B cell (primary cell): Measurements from ENCODE around the gene LYST. TPM values are rescaled to one million over a fixed set of nuclear protein-coding genes. Genes with fewer than 3 reads are reported as not detected.

ENCODE experiments used
- ATAC-seq: fragments of 200-7000 bp; cut with Tn5 transposase; one replicate; pipeline ENCODE4 v1.10.0; 2021; ENCODE audit warnings: low read depth, mild to moderate bottlenecking, moderate number of reproducible peaks, moderate library complexity
- CTCF ChIA-PET: fragments of 350-600 bp; sonication (Branson Sonifier 250); formaldehyde crosslinking; loops from one replicate; lab custom pipeline; 2021; ENCODE audit warnings: antibody characterized with exemption, inconsistent platforms; lab: Charles Lee
- POLR2A ChIA-PET: fragments of 350-600 bp; sonication (Branson Sonifier 250); formaldehyde crosslinking; loops from one replicate; lab custom pipeline; 2021; ENCODE audit warnings: antibody characterized with exemption; lab: Charles Lee
- DNase-seq: peaks from one replicate; pipeline ENCODE4 v3.0.0; 2013
- H2AFZ ChIP-seq: 2 replicates; pipeline ENCODE4 v1.6.1; 2012; ENCODE audit warnings: mild to moderate bottlenecking, low read depth, low read length; ENCODE audit not compliant: insufficient read depth, poor library complexity, severe bottlenecking
- H3K27ac ChIP-seq, 2 donors: 1 replicate in 1 of 2; 2 replicates in 1 of 2; pipeline ENCODE4 v1.5.1; 2012 to 2013; ENCODE audit warnings: low read length in 2 of 2, mild to moderate bottlenecking in 2 of 2, moderate library complexity in 1 of 2
- H3K27me3 ChIP-seq, 4 experiments: fragments of 200-600 bp in 1 of 4; sonication (generic) in 1 of 4; replicated peaks in 1 of 4; 1 replicate in 2 of 4; 2 replicates in 2 of 4; pipeline versions ENCODE4 v1.6.1 to v1.7.0; 2013 to 2016; ENCODE audit warnings: low read length in 3 of 4, mild to moderate bottlenecking in 2 of 4, mixed read lengths in 1 of 4, moderate library complexity in 1 of 4; ENCODE audit not compliant: insufficient read depth in 4 of 4, control insufficient read depth in 3 of 4; ENCODE audit errors: control extremely low read depth in 1 of 4
- H3K36me3 ChIP-seq, 2 experiments: replicated peaks in 1 of 2; 1 replicate in 1 of 2; 2 replicates in 1 of 2; pipeline versions ENCODE4 v1.6.1 to v1.7.1; 2013; ENCODE audit warnings: low read length in 1 of 2; ENCODE audit not compliant: insufficient read depth in 2 of 2, control insufficient read depth in 1 of 2; ENCODE audit errors: control extremely low read depth in 1 of 2, extremely low read depth in 1 of 2
- H3K4me1 ChIP-seq, 2 donors: fragments of 200-600 bp in 1 of 2; sonication (generic) in 1 of 2; 1 replicate in 1 of 2; 2 replicates in 1 of 2; pipeline versions ENCODE4 v1.5.1 to v1.6.1; 2013 to 2017; ENCODE audit warnings: low read length in 2 of 2; ENCODE audit not compliant: control insufficient read depth in 2 of 2, insufficient read depth in 2 of 2
- H3K4me2 ChIP-seq: replicated peaks from 2 replicates; pipeline ENCODE3; 2012; ENCODE audit warnings: mild to moderate bottlenecking, low read depth, low read length; ENCODE audit not compliant: poor library complexity, severe bottlenecking
- H3K4me3 ChIP-seq, 5 experiments: fragments of 200-600 bp in 1 of 5; sonication (generic) in 1 of 5; 1 replicate in 3 of 5; 2 replicates in 2 of 5; pipeline versions ENCODE4 v1.5.1 to v1.7.0; 2011 to 2016; ENCODE audit warnings: low read length in 4 of 5, mild to moderate bottlenecking in 4 of 5, low read depth in 2 of 5, control low read depth in 1 of 5, moderate library complexity in 1 of 5; ENCODE audit not compliant: insufficient read depth in 1 of 5; ENCODE audit errors: control extremely low read depth in 1 of 5, extremely low read depth in 1 of 5
- H3K79me2 ChIP-seq: fragments of 200-600 bp; sonication (generic); one replicate; pipeline ENCODE4 v1.6.0; 2016; ENCODE audit warnings: low read length; ENCODE audit not compliant: control insufficient read depth, insufficient read depth
- H3K9ac ChIP-seq: fragments of 200-600 bp; sonication (generic); 2 replicates; pipeline ENCODE4 v1.6.1; 2017; ENCODE audit warnings: mild to moderate bottlenecking, low read length, moderate library complexity
- H3K9me3 ChIP-seq, 3 donors: one replicate each; pipeline versions ENCODE4 v1.6.1 to v1.7.1; 2013; ENCODE audit warnings: low read length in 2 of 3; ENCODE audit not compliant: control insufficient read depth in 2 of 3, insufficient read depth in 1 of 3; ENCODE audit errors: control extremely low read depth in 1 of 3
- H4K20me1 ChIP-seq: 2 replicates; pipeline ENCODE4 v1.6.0; 2012; ENCODE audit warnings: mild to moderate bottlenecking, low read length; ENCODE audit not compliant: insufficient read depth, control insufficient read depth, poor library complexity, severe bottlenecking
- H3K27ac Mint-ChIP-seq: one replicate; pipeline ENCODE4 v1.8.0; 2021; ENCODE audit warnings: mixed read lengths
- H3K27me3 Mint-ChIP-seq: one replicate; pipeline ENCODE4 v1.8.0; 2021; ENCODE audit warnings: mixed read lengths
- H3K4me1 Mint-ChIP-seq: one replicate; pipeline ENCODE4 v1.8.0; 2021; ENCODE audit warnings: mixed read lengths
- H3K4me3 Mint-ChIP-seq: one replicate; pipeline ENCODE4 v1.8.0; 2021; ENCODE audit warnings: mixed read lengths
- H3K9me3 Mint-ChIP-seq: one replicate; pipeline ENCODE4 v1.8.0; 2022; ENCODE audit warnings: mixed read lengths; ENCODE audit not compliant: insufficient read depth
- CTCF ChIP-seq: fragments of 200-600 bp; IDR thresholded peaks from one replicate; pipeline ENCODE4 v1.8.0; 2022; ENCODE audit warnings: antibody characterized with exemption, mild to moderate bottlenecking
- EZH2 ChIP-seq: IDR thresholded peaks from 2 replicates; pipeline ENCODE4 v1.6.1; 2012; ENCODE audit warnings: borderline replicate concordance, low read depth, mild to moderate bottlenecking, moderate library complexity, low read length; ENCODE audit not compliant: insufficient read depth, poor library complexity, severe bottlenecking
- WGBS: methylation state at CpG from one replicate; pipeline ENCODE4 v1.1.5; 2013; ENCODE audit warnings: missing lambda C conversion rate; ENCODE audit not compliant: insufficient coverage; 5-methylcytosine and 5-hydroxymethylcytosine counted together
- intact Hi-C: fragments of 100-400 bp; cut with micrococcal nuclease; formaldehyde crosslinking; loops from one replicate; pipeline ENCODE4 v1.10.0; 2022
- polyA plus RNA-seq: library from polyadenylated mRNA; depleted of rRNA; stranded (reverse); fragments of >200 nt; gene quantifications from 2 replicates; pipeline ENCODE4 v1.2.3, GENCODE V29; 2012
- total RNA-seq, 2 donors: library from RNA; stranded (reverse); fragments of 120-200 nt in 1 of 2; gene quantifications; 1 replicate in 1 of 2; 2 replicates in 1 of 2; pipeline versions ENCODE4 v1.2.3 to v1.2.4, GENCODE V29; 2013 to 2022

LYST gene
- total and polyA plus RNA-seq, 2 donors (not counting 1 experiment from before 2014, with no cell fraction given), result 50.4 to 120 TPM

DNA sequence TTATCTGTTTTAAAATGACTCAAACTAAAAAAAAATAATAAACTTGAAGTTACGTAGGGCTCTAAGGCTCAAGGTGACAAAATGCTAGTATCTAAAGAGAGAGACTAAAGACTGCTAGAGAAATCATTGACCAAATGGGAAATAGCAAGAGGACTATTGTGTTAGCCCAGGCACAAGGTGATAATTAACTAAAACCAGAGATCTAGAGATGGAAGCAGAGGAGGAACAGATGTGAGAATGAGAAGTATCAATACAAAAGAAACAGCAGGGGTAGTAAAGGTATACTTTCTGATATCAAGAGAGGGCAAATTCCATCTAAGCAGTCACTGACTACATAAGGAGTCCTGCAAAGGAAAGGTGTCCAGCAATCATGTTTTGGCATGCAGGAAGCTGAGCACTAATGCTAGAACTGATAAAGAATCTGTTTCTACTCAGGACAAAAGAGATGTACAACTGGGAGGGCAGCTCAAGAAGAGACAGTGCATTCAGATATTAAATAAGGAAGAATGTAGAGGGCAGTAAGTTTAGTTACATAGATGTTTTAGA lies 116.9 kb downstream of the LYST start:
- Histone ChIP-seq H3K9ac (no peak overlapping the region), H3K4me2 (no peak overlapping the region), H2AFZ (no peak overlapping the region), H3K27ac (no peak overlapping the region), H3K4me3 (no peak overlapping the region), H3K4me1 (no peaks in the 10 kb centered on the region), H3K79me2 (no peaks in the 10 kb centered on the region), H3K9me3 (no peaks in the 10 kb centered on the region), H4K20me1 (no peaks in the 10 kb centered on the region), H3K27me3 (no peaks in the 10 kb centered on the region), H3K36me3 (peaks cover 8 to 68% of the 10 kb centered on the region in 2 experiments)
- Mint-ChIP-seq H3K4me3 (no peak overlapping the region), H3K27ac (no peak overlapping the region), H3K27me3 (no peaks in the 10 kb centered on the region), H3K9me3 (no peaks in the 10 kb centered on the region), H3K4me1 (no peaks in the 10 kb centered on the region)
- POLR2A ChIA-PET, result no interaction called here
- no peak for TF ChIP-seq CTCF
- TF ChIP-seq EZH2, result no peak
- ATAC-seq (no peak), DNase-seq (no peak)
- no CpG with 5 or more reads among the region's 1 CpG for WGBS
- intact Hi-C loops, result no loop called here
- CTCF ChIA-PET, result interaction anchor here (0.6 to 0.8 kb wide), 2 partner anchors 222 to 249 kb away, joined by 3 to 4 read pairs; no protein-coding TSS in a partner anchor

- H3K79me2 ChIP-seq, result no peaks in the 10 kb centered on the region
- H3K27ac Mint-ChIP-seq, result no peak overlapping the region
- no peaks in the 10 kb centered on the region for H3K9me3 ChIP-seq
- ATAC-seq (no peak), DNase-seq (no peak)
- no peaks in the 10 kb centered on the region for H3K27me3 ChIP-seq
- intact Hi-C loops, result no loop called here
- no peak overlapping the region for H3K4me2 ChIP-seq
- H3K4me1 Mint-ChIP-seq, result no peaks in the 10 kb centered on the region
- no peak overlapping the region for H3K4me3 ChIP-seq
- TF ChIP-seq EZH2 (no peak), CTCF (no peak)
- H3K9ac ChIP-seq, result no peak overlapping the region
- H3K9me3 Mint-ChIP-seq, result no peaks in the 10 kb centered on the region
- no peaks in the 10 kb centered on the region for H4K20me1 ChIP-seq
- CTCF ChIA-PET, result interaction anchor here (0.9 to 2.1 kb wide), 2 partner anchors 198 to 223 kb away, joined by 3 to 7 read pairs; no protein-coding TSS in a partner anchor
- no peaks in the 10 kb centered on the region for H3K27me3 Mint-ChIP-seq
- no peak overlapping the region for H2AFZ ChIP-seq
- H3K36me3 ChIP-seq, result peaks cover 5 to 61% of the 10 kb centered on the region in 2 experiments
- H3K4me3 Mint-ChIP-seq, result no peak overlapping the region
- POLR2A ChIA-PET, result no interaction called here
- H3K27ac ChIP-seq, result no peak overlapping the region
- WGBS, result no CpG with 5 or more reads among the region's 2 CpGs
- no peaks in the 10 kb centered on the region for H3K4me1 ChIP-seq
Observed at GRCh38 chr1:235748747-235749146, 118.0 kb downstream of the LYST start.
